ENCODE data around the gene LIMK1.
A peak's percentile ranks its signal among the peaks of the same experiment; 100 is the strongest.
"Not testable (repeated sequence)": the region's sequence is repeated elsewhere in the genome, so short reads cannot be mapped to it uniquely, and the experiment has no call there.

Gene LIMK1

DNA sequence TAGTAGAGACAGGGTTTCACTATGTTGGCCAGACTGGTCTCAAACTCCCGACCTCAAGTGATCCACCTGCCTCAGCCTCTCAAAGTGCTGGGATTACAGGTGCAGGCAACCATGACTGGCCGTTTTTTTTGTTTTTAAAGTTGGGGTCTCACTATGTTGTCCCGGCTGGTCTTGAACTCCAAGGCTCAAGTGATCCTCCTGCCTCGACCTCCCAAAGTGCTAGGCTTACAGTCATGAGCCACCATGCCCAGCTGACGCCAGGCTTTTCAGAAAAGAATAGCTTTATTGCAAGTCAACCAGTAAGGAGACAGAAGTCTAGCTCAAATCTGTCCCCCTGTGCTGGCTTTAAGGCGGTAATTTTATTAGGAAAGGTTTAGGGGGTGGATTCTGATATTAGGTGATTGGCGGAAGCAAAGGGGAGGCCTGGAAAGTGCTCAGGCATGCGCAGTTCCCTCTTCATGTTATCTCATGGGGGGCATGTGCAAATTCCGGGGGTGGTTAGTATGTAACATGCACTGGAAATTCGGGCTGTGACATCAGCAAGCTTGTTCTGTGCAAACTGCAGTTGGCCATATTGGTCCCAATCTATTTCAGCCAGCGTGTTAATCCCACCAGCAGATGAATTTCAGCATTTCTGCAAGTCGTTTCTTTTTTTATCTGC, 42.7 kb downstream of the LIMK1 start:
- DNase-seq (ENCODE audit: low spot score) = no peak

DNA sequence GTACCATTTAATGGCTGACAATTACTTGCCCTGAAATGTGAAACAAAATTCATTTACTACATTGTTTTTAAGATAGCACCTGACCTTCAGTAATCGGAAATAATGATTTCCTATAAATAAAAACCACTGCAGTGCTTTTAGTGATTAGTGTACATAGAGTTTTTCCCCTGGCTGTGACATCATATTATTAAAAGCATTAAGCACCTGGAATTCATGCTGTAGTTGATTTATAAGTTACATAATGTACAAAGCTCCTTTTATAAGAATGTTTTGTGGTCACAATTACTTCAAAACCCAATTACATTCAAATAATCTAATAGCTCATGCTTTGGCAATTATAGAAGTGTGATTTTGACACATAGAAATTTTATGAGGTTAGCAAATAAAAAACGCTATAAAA, 46.3 kb downstream of the LIMK1 start:
- no peak for DNase-seq (ENCODE audit: low spot score)

DNA sequence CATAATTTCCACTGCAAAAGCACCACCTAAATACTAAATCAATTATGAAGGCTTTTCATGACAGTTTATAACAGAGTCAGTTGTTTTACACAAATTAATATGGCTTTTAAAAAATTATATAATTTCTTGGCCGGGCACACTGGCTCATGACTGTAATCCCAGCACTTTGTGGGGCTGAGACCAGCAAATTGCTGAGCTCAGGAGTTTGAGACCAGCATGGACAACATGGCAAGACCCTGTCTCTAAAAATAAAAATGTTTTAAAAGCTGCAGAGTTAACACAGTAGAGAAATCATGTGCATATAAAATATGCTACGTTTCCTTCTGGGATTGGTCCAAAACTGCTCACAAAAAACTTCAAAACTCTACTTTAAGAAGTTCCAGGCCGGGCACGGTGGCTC, 46.9 kb downstream of the LIMK1 start:
- DNase-seq (ENCODE audit: low spot score) = no peak

DNA sequence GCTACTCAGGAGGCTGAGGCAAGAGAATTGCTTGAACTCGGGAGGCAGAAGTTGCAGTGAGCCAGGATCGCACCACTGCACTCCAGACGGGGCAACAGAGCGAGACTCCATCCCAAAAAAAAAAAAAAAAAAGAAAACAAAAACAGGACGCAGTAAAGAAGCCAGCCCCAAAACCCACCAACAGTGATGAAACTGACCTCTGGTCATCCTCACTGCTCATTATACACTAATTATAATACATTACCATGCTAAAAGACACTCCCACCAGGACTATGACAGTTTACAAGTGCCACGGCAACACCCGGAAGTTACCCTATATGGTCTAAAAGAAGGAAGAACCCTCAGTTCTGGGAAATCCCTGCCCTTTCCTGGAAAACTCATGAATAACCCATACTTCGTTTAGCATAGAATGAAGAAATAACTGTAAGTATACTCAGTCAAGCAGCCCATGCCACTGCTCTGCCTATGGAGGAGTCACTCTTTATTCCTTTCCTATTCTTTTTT, 50.6 kb downstream of the LIMK1 start:
- no peak for DNase-seq (ENCODE audit: low spot score)

DNA sequence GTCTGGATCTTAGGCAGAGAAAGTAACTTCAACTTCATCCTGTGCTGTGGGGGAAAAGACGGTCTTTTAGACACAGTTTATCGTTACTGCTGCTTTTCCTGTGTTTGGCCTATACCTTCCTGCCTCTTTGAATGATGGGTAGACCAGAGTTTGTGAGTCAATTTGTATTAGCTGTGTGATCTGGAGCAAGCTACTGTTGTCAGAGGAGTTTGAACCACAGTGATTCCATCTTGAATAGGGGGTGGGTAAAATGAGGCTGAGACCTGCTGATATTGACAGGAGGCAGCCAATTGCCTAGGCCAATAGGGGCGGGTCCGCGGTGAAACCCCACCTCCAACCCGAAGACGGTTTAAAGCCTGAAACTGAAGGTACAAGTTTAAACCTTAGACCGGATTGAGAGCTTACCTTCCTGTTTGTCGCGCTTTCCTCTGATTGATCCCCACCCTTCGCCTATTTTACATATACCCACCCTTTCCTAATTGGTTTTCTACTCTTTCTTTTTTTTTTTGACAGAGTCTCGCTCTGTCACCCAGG, 54.8 kb downstream of the LIMK1 start:
- DNase-seq (ENCODE audit: low spot score) = no peak

DNA sequence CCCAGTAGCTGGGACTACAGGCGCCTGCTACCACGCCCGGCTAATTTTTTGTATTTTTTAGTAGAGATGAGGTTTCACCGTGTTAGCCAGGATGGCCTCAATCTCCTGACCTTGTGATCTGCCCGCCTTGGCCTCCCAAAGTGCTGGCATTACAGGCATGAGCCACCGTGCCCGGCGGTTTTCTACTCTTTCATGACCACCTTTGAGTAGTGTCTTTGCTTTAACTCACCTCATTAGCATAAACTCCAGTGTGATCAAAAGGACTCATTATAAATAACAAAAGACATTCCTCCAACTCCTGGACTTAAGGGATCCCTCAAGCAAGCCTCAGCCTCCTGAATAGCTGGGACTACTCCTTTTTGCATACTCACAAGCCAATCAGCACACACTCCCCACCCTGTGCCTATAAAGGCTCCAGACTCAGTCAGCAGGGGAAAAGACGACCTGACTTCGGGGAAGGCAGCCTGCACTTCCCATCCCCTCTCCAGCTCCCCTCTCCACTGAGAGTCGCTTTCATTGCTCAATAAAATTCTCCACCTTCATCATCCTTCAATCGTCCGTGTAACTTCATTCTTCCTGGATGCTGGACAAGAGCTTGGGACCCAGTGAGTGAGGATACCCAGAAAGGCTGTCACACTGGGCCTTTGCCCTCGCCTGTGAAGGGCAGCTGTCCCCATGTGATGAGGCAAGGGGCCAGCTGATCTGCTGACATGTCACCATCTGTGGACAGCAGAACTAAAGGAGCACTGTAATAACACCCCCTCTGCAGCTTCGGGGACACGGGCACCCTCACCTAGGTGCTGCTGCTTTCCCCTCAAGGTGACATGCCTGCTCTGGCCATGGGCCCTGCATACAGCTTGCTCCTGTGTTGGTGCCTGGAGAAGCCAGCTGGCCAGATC, 55.6 kb downstream of the LIMK1 start:
- DNase-seq (ENCODE audit: low spot score) = no peak

DNA sequence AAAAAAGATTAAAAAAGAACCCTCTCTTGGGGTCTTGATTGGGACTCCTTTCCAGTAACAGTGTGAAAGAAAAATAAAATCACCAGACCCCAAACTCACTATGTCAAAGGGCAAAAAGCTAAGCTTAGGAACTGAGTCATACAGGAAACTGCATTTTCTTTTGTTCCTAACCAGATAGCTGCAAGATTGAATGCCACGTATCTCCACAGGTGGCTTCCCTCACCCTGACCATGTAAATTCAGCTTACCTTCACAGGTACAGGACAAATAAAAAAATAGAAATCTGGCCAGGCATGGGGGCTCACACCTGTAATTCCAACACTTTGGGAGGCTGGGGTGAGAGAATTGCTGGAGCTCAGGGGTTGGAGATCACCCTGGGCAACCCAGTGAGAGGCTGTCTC, 58.1 kb downstream of the LIMK1 start:
- peak; percentile 32 for DNase-seq (ENCODE audit: low spot score)

DNA sequence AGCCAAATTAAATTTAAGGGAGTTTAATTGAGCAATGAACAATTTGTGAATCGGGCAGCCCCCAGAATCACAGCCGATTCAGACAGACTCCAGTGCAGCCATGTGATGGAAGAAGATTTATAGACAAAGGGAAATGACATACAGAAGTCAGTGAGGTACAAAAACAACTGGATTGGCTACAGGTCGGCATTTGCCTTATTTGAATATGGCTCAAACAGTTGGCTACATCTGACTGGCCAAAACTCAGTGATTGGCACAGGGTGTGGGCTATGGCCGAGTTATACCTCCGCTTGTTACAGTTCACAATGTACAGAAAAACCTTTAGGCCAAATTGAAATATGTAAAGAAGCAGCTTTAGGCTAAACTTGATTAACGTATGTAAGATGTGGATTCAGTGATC, 59.8 kb downstream of the LIMK1 start:
- DNase-seq (ENCODE audit: low spot score) = no peak

DNA sequence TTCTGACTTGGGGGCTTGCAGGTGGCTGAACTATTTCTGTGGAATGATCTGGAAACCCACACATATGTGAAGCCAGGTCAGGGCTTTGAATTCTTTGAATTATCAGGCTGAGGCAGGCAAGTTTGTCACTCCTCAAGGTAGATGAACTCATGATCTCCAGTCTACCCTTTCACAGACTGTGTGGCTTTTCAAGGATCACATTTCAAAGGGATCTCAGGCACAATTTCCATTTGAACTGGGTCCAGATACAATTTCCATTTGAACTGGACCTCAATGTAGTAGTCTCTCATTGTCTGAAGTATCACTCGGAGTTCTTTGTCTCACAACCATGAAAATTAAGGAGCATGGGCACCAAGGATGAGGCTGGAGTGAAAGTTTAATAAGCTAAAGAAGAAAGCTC, 64.9 kb downstream of the LIMK1 start:
- DNase-seq (ENCODE audit: low spot score) = no peak

DNA sequence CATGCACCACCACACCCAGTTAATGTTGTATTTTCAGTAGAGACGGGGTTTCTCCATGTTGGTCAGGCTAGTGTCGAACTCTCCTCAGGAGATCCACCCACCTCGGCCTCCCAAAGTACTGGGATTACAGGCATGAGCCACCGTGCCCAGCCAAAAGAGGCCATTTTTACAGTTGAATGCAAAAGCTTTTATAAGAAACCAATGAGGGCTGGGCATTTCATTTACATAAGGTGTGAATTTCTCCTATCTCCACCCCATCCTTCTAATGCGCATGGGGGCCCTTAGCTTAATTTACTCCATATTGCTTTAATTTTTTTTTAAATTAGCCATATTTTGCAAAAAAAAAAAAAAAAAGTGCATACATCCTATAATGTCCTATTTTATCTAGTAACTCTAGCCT, 65.5 kb downstream of the LIMK1 start:
- DNase-seq (ENCODE audit: low spot score) = no peak

DNA sequence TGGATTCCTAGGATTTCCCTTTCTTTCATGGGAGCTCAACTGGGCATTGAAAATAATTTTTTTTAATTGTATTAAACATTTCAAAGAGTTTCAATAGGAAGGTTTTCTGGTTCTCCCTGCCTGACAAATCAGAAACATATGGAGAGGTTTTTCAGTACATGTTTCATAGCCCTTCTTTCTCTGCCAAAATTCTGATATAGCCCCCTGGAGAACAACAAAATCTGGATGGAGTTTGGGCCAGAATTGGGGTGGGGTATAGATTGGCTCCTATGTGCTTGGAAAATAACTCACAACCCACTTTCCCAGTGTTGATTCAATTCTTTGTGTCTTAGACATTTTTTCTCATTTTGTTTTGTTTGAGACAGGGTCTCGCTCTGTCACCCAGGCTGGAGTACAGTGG, 66.0 kb downstream of the LIMK1 start:
- no peak for DNase-seq (ENCODE audit: low spot score)

DNA sequence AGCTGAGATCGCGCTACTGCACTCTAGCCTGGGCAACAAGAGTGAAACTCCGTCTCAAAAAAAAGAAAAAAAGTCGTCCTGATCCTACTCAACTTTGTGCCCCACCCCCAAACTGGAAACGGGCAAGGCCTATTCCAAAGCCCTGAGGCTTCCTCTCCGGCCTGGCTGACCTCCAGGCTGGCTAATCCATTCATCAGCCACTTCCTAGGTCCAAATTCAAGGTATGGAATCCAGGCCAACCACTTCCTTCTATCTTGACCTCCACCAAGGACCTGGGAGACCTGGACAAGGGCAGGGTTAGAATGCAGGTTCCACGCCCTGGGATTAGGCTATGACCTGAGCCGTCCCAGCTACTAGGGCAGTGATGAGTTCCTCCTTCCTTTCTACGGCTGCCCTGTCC, 70.1 kb downstream of the LIMK1 start:
- no peak for DNase-seq (ENCODE audit: low spot score)

DNA sequence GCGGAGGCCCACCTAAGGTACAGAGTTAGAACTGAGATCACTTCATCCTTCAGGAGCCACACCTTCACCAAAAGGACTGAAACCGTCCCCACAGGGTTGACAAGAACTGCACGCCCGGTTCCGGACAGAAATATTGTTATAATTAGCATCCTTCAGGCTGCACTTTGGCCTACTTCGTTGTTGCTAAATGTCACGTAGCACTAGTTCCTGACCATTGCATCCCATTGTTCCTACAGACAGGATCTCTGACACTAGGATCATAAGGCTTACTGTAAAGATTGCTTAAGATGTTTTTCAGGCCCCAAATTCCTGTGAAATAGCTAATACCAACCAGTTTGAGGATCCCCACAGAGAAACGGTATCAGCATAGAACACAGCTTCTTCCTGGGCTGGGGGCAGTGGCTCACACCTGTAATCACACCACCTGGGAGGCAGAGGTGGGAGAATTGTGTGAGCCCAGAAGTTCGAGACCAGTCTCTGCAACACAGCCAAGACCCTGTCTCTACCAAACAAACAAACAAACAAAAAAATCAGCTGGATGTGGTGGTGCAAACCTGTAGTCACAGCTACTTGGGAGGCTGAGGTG, 72.3 kb downstream of the LIMK1 start:
- no peak for DNase-seq (ENCODE audit: low spot score)

DNA sequence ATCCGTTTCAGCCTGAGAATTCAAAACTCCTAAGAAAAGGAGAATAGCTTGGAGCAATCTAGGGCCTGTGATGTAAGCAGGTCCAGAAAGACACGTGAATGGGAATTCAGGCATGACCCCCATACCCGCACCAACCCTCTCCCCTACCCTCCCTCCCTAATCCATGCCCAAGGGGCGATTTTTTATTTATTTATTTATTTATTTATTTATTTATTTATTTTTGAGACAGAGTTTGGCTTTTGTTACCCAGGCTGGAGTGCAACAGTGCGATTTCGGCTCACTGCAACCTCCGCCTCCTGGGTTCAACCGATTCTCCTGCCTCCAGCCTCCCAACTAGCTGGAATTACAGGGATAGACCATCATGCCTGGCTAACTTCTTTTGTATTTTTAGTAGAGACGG, 74.0 kb downstream of the LIMK1 start:
- no peak for DNase-seq (ENCODE audit: low spot score)

DNA sequence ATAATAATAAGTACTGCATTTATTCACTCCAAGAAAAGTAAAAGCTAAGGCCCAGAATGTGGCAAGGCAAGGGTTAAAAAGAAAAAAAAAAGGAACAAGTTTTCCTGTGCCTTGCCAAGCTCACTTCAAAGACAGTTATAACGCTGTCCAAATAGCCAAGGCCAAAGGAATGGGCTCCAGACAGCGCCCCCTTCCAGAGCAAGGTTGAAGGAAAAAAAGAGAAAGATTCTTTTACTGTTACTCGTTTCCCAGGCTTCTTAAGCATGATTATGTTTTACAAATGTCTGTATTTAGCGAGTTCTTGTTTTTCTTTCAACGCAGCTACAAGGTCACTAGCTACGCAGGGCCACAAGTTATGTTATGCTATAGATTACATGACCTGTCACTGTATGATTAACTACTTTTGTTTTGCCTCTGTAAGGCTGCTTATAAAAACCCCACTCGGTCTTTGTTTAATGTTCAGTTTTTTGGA, 81.4 kb downstream of the LIMK1 start:
- no peak for DNase-seq (ENCODE audit: low spot score)

DNA sequence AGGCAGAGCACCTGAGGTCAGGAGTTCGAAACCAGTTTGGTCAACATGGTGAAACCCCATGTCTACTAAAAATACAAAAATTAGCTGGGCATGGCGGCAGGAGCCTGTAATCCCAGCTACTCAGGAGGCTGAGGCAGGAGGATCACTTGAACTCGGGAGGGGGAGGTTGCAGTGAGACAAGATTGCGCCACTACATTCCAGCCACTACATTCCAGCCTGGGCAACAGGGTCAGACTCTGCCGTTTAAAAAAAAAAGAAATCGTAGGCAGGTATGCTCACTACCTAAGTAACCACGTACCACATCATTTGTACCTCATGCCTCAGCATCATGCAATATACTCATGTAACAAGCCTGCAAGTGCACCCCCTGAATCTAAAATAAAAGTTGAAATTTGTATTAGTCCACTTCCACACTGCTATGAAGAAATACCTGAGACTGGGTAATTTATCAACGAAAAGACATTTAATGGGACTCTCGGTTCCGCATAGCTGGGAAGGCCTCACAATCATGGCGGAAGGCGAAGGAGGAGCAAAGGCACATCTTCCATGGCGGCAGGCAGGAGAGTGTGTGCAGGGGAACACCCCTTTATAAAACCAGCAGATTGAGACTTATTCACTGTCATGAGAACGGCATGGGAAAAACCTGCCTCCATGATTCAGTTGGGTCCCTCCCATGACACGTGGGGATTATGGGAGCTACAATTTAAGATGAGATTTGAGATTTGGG, 82.4 kb downstream of the LIMK1 start:
- DNase-seq (ENCODE audit: low spot score) = no peak

DNA sequence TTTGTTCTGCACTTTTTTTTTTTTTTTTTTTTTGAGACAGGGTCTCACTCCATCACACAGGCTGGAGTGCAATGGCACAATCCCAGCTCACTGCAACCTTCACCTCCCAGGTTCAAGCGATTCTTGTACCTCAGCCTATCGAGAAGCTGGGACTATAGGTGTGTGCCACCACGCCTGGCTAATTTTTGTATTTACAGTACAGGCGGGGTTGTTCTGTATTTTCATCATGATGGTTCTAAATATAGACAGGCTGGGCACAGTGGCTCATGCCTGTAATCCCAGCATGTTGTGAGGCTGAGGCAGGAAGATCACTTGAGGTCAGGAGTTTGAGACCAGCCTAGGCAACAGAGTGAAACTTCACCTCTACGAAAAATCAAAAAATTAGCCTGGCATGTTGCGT, 83.7 kb downstream of the LIMK1 start:
- DNase-seq (ENCODE audit: low spot score) = not testable (repeated sequence)

All from LoVo (cell line).